ENCODE data around the gene NPHP4.
"Not testable (repeated sequence)": the region's sequence is repeated elsewhere in the genome, so short reads cannot be mapped to it uniquely, and the experiment has no call there.

The NPHP4 gene

DNA sequence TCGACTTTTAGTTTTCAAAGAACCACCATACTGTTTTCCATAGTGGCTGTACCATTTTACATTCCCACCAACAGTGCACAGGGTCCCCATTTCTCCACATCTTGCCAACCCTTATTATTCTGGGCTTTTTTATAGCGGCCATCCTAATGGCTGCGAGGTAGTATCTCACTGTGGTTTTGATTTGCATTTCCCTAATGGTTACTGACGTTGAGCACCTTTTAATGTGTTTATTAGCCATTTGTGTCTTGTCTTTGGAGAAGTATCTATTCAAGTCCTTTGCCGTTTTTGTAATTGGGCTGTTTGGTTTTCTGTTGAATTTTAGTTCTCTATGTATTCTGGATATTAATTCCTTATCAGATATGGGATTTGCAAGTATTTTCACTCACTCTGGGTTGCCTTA is 31.1 kb upstream of the NPHP4 start:
- DNase-seq (ENCODE audit: low read depth), result no peak

GRCh38 chr1:6022193-6022592 is 30.0 kb upstream of the NPHP4 start:
- DNase-seq (ENCODE audit: low read depth), result no peak

DNA sequence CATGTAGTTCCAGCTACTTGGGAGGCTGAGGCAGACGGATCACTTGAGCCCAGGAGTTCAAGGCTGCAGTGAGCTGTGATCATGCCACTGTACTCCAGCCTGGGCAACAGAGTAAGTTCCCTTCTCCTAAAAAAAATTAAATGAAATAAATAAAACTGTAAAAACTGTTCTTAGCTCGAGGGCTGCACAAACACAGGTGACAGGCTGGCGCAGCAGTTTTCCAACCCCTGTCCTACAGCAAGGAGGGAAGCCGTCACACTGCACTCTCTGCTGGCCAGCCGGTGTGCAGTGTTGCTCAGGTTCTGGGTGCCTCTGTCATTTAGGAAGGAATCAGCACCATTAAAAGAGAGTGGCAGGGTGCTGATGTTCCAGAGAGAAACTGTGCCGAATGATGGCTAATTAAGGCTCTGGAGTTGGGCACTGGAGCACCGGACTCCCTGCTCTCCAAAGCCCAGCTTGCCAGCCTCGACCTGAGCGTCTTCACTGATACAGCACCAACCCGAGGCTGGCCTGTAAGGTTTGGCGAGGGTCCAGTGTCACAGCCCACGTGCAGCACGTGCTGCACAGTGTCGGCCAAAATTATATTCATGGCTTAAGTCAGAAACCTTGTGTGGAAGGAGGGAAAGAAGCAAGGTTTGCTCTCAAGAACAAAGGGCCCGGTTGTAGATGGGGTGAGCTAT is 27.1 kb upstream of the NPHP4 start:
- no peak for DNase-seq (ENCODE audit: low read depth)

DNA sequence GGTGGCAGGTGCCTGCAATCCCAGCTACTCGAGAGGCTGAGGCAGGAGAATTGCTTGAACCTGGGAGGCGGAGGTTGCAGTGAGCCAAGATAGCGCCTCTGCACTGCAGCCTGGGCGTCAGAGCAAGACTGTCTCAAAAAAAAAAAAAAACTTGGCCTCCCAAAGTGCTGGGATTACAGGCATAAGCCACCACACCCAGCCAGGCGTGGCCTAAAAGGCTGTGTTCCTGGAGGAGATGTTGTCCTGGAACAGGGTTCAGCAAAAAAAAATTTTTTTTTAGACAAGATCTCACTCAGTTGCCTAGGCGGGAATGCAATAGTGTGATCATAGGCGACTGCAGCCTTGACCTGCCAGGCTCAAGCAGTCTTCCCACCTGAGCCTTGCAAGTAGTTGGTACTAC is 25.4 kb upstream of the NPHP4 start:
- DNase-seq (ENCODE audit: low read depth), result not testable (repeated sequence)

DNA sequence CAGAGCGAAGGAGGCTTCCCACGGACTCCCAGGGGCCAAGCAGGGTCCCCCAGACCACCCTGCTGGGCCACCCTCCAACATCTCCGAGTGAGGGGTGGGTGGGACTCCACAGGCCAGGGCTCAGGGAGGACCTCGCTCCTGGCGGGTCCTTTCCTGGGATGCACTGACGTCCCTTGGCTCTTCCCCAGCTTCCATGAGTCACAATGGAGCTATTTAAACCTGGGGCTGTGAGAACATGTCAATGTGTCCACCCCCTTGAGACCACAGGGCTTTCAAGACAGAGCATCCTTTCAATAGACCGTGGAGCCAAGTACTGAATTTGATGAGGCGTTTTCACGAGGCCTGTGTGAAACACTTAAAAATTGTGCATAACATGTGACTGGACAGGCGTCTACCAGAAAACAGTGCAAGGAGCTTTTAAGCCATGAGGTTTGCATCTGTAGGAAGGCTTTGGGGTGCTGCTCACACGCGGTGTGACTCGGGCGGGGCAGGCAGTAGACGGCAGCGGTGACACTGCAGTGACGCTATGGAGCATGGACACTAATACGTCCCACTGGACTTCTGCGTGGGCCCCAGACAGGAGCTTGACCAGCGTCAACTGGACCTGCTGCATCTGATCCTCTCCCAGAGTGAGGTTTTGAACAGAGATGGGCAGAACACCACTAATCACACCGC is 24.1 kb upstream of the NPHP4 start:
- no peak for DNase-seq (ENCODE audit: low read depth)

- no peak for DNase-seq (ENCODE audit: low read depth)
Observed at GRCh38 chr1:6014130-6014999, 22.1 kb upstream of the NPHP4 start.

DNA sequence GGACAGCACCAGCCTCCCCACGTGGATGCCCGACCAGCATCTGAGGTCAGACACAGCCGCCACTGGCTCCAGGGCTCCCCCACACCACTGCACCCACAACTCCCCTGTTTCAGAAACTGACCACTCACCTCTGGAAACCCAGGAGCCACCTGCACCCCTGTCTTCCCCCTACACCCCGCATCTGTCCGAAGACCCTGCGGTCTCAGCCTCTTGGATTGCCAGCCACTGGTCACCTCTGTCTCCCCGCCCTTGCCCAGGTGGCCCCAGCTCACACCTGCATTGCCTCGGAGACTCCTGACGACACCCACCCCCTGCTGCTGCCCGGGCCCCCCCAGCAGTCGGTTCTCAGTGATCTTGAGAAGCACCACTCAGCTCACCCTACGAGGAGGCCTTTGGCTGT is 21.3 kb upstream of the NPHP4 start:
- no peak for DNase-seq (ENCODE audit: low read depth)

DNA sequence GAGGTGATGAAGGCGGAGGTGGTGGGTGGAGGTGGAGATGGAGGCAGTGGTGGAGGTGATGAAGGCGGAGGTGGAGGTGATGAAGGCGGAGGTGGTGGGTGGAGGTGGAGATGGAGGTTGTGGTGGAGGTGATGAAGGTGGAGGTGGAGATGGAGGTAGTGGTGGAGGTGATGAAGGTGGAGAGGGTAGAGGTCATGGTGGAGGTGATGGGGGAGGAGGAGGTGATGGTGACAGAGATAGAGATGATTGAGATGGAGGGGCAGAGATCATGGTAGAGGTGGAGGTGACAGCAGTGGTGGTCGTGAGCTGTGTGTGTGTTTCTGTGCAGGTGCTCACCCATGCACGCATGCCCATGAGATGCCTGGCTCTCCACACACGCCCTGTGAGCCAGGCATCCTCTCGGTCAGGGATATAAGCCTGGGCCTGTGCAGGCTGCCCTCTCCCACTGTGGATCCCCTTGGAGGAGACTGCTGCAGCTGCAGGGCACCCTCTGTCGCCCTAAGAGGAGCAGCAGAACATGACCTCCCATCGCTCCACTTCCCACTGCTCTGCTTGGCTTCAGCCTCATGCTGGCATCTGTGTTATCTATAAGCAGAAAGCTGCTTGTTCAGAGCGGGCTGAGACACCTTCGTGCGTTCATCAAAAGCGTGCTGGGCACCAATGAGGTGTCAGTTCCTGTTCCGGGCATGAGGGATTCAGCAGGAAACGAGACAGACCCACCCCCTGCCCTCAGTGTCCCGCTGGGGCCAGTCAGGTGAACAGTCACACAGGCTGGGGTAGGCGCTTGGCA is 20.5 kb upstream of the NPHP4 start:
- no peak for DNase-seq (ENCODE audit: low read depth)

- no peak for DNase-seq (ENCODE audit: low read depth)
Observed at GRCh38 chr1:6011946-6012258, 19.7 kb upstream of the NPHP4 start.

DNA sequence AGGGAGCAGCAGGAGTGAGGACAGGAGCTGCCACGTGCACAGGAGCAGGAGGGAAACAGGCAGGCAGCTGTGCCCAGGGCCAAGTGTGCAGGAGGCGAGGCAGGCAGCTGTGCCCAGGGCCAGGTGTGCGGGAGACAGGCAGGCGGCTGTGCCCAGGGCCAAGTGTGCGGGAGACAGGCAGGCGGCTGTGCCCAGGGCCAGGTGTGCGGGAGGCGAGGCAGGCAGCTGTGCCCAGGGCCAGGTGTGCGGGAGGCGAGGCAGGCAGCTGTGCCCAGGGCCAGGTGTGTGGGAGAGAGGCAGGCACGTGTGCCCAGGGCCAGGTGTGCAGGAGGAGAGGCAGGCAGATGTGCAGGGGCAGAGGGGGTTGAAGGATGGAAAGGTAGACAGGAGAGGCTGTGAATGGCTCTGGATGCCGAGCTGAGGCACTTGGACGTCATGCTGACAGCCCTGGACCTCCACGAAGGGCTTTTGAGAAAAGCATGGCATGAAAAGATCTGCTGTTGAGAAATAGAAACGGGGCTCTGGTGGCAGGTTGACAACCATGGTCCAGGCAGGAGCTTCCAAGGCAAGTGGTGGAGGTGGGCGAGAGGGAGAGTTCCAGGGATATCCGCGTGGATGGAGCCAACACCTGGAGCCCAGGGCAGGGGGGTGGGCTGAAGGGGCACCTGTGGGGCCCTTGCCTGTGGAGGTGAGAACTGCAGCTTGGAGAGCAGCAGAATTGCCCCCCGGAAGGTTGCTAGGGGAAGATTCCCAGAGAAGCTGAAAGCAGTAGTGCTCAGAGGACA is 19.1 kb upstream of the NPHP4 start:
- DNase-seq (ENCODE audit: low read depth), result no peak

GRCh38 chr1:6010554-6010953 is 18.3 kb upstream of the NPHP4 start:
- no peak for DNase-seq (ENCODE audit: low read depth)

DNA sequence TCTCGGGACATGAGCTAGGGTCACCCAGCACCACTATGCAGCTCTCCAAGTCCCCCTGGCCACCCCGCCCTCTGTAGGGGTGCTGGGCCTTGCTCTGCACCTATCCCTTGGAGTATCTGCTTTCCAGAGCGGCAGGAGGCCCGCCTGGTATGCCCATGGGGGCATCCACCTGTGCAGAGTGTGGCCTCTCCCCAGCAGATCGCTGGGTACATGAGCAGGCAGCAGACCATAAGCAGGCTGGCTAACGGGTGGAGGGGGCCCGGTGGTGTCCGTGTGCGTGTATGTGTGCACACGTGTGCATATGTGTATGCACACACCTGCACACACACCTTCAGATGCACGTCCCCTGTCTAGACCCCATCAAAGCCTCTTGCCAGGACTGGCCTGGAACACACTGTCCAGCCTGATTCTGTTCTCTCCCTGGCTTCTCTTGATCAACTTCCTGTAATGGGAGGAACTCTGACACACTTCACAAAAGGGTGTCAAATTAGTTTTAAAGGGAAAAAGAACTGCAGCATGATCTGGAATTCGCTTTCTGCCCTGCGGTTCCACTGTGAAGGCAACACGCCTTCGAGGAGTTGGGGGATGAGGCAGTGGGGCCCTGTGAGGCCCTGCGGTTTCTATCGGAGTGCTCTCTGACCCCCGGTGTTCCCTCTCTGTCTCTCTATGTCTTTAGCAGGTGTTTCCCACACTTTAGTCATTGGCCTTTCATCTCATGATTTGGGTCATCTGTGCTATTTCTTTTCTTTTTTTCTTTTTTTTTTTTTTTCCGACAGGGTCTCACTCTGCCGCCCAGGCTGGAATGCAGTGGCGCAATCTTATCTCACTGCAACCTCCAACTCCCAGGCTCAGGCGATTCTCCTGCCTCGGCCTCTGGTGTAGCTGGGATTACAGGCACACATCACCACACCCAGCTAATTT is 17.2 kb upstream of the NPHP4 start:
- no peak for DNase-seq (ENCODE audit: low read depth)

GRCh38 chr1:6008696-6009095 is 16.5 kb upstream of the NPHP4 start:
- DNase-seq (ENCODE audit: low read depth), result no peak

- DNase-seq (ENCODE audit: low read depth), result no peak
Observed at GRCh38 chr1:6008084-6008415, 15.8 kb upstream of the NPHP4 start.

DNA sequence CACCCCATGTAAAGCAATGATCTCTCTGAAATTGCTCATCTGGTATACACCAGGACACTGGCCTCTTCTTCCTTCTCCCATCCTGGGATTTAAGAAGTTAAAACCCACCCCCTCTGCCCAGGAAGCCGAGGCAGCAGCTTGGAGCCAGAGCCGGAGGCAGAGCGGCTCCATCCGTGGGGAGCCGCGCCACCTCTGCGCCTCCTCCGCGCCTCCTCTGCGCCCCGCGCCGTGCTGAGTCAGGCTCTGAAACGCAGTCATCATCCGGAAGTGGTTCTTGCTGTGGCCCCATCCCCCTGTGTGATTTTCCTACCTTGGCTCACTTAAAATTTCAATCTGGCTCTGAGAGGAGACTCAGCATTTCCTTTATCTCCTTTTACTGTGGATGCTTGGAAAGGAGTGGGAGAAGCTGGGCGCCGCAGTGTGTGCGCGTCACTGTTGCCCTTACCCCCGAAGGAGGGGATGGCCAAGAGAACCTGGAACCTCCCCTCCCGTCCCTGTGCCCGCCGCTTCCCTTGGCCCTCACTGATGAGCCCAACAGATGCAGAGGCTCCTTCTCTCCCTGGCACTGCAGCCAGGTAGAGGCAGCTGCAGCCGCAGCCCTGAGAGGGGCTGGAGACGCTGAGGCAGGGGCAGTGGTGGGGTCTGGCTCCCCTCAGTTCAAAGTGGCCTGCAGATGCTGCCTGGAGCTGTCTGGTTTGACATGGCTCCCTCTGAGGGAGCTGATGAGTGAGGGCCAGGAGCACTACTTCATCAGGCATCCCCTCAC is 15.3 kb upstream of the NPHP4 start:
- DNase-seq (ENCODE audit: low read depth), result no peak

DNA sequence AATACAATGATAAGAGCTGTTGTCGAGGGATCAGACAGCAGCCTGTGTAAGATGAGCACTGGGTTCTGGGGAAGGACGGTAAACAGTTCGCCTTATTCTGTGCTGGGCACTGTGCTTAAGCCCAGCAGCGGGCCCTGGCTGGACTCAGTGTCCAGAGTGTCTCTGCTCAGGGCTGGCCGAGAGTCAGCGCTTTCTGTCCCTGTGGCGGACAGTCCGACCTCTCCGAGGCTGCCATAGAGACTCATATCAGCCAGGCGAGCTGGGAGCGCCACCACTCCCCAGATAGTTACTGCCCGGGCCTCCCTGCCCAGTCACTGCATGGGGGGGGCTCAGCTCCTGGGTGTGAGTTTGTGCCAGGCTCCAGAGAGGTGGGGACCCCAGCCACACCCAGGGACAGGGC is 14.7 kb upstream of the NPHP4 start:
- no peak for DNase-seq (ENCODE audit: low read depth)

DNA sequence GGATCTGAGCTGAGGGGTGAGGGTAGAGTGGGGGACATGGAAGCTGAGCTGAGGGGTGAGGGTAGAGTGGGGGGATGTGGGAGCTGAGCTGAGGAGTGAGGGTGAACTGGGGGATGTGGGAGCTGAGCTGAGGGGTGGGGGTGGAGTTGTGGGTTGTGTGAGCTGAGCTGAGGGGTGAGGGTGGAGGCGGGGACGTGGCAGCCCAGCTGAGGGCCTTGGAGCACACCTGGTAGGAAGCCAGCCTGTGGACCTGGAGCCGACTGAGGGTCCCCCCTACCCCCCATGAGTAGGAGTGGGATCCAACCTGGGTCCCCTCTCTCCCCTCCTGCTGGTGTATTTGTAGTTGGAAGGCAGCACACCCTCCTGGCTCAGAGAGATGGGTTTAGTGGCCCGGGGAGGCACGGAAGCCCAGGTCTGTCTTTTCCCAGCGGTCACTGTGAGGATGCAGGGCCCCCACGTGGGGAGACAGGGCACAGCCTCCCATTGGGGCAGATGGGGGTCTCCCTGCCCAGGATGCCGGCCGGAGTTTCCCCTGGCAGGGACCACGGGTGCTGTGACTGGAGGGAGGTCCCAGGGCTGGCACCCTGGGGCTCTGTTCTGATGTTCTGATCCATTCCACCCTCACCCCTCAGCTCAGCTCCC is 13.2 kb upstream of the NPHP4 start:
- no peak for DNase-seq (ENCODE audit: low read depth)

GRCh38 chr1:6004412-6005123 is 12.3 kb upstream of the NPHP4 start:
- DNase-seq (ENCODE audit: low read depth), result no peak

All from stimulated activated CD4-positive, alpha-beta T cell treated with anti-CD3 and anti-CD28 coated beads, Interleukin-2, amount 100 ng/mL, for 4 hours (primary cell).